ENCODE data around the gene EPG5. TPM values are rescaled to one million over a fixed set of nuclear protein-coding genes. Genes with fewer than 3 reads are reported as not detected.

The EPG5 gene
- total RNA-seq, 6 experiments from 2014 or later: 11.6 to 15.2 (median 12.4) TPM

- 62% methylated on average over 1 of the region's 1 CpG for WGBS (ENCODE audit: insufficient coverage, low coverage, low lambda C conversion rate, missing lambda C conversion rate)
- ATAC-seq (no peak), DNase-seq (no peak)
- Histone ChIP-seq H3K4me1 (peaks cover 0 to 13% (median 0%) of the 10 kb centered on the region in 4 donors), H3K27me3 (no peaks in the 10 kb centered on the region), H3K27ac (no peak overlapping the region), H3K36me3 (peaks cover 4 to 31% (median 10%) of the 10 kb centered on the region in 4 donors), H3K9me3 (no peaks in the 10 kb centered on the region), H3K4me3 (no peak overlapping the region)
- no peak for TF ChIP-seq CTCF (IDR thresholded peaks at IDR 0.05)
- intact Hi-C loops (cut with DNase I): no loop called here
Measured at GRCh38 chr18:45895339-45895738, 71.8 kb downstream of the EPG5 start.

GRCh38 chr18:45894818-45895217, 72.3 kb downstream of the EPG5 start:
- H3K4me1 ChIP-seq: peaks cover 0 to 13% (median 0%) of the 10 kb centered on the region in 4 donors
- no peak overlapping the region for H3K27ac ChIP-seq
- no peaks in the 10 kb centered on the region for H3K9me3 ChIP-seq
- H3K27me3 ChIP-seq: no peaks in the 10 kb centered on the region
- H3K4me3 ChIP-seq: no peak overlapping the region
- ATAC-seq (no peak), DNase-seq (no peak)
- H3K36me3 ChIP-seq: peaks cover 4 to 28% (median 10%) of the 10 kb centered on the region in 4 donors
- TF ChIP-seq CTCF (IDR thresholded peaks at IDR 0.05) (no peak), POLR2A (IDR thresholded peaks at IDR 0.05) (no peak)
- WGBS (ENCODE audit: insufficient coverage, low coverage, low lambda C conversion rate, missing lambda C conversion rate): 82% methylated on average over 2 of the region's 3 CpGs
- intact Hi-C loops (cut with DNase I): no loop called here

GRCh38 chr18:45891806-45892205, 75.3 kb downstream of the EPG5 start:
- H3K4me1 ChIP-seq: peaks cover 0 to 6% (median 0%) of the 10 kb centered on the region in 4 donors
- 68% methylated on average over 2 of the region's 2 CpGs for WGBS (ENCODE audit: insufficient coverage, low coverage, low lambda C conversion rate, missing lambda C conversion rate)
- TF ChIP-seq POLR2A (IDR thresholded peaks at IDR 0.05) (no peak), CTCF (IDR thresholded peaks at IDR 0.05) (no peak)
- ATAC-seq: peak in 1 of 4 donors; percentile 23
- DNase-seq: no peak
- peaks cover 0 to 13% (median 6%) of the 10 kb centered on the region in 4 donors for H3K36me3 ChIP-seq
- intact Hi-C loops (cut with DNase I): no loop called here
- no peaks in the 10 kb centered on the region for H3K9me3 ChIP-seq
- H3K27ac ChIP-seq: no peak overlapping the region
- H3K27me3 ChIP-seq: no peaks in the 10 kb centered on the region
- no peak overlapping the region for H3K4me3 ChIP-seq

GRCh38 chr18:45890606-45891005, 76.5 kb downstream of the EPG5 start:
- no peaks in the 10 kb centered on the region for H3K9me3 ChIP-seq
- H3K4me1 ChIP-seq: no peaks in the 10 kb centered on the region
- no peaks in the 10 kb centered on the region for H3K27me3 ChIP-seq
- ATAC-seq: peak; percentile 38 to 75 (median 61)
- H3K27ac ChIP-seq: no peak overlapping the region
- TF ChIP-seq CTCF (IDR thresholded peaks at IDR 0.05): no peak
- H3K36me3 ChIP-seq: peaks cover 0 to 18% (median 7%) of the 10 kb centered on the region in 4 donors
- H3K4me3 ChIP-seq: no peak overlapping the region
- DNase-seq: peak in 1 of 3 donors; percentile 27
- intact Hi-C loops (cut with DNase I): no loop called here
- no CpG with 5 or more reads among the region's 1 CpG for WGBS (ENCODE audit: insufficient coverage, low coverage, low lambda C conversion rate, missing lambda C conversion rate)
